CD4-positive, alpha-beta T cell treated with Interleukin-12 subunit alpha and Interleukin-12 subunit beta, for 1 hour (primary cell): ENCODE data around the gene BMPR1A.
A peak's percentile ranks its signal among the peaks of the same experiment; 100 is the strongest.

Experiments
- DNase-seq: peaks from one replicate; pipeline ENCODE4 v3.0.0-alpha.2; 2020

BMPR1A gene

GRCh38 chr10:86756511-86757112, at the start of gene BMPR1A:
BMPR1A (plus strand) TSS chr10:86756619; CDS start chr10:86876019, 119,400 bp downstream.
- no peak for DNase-seq

DNA sequence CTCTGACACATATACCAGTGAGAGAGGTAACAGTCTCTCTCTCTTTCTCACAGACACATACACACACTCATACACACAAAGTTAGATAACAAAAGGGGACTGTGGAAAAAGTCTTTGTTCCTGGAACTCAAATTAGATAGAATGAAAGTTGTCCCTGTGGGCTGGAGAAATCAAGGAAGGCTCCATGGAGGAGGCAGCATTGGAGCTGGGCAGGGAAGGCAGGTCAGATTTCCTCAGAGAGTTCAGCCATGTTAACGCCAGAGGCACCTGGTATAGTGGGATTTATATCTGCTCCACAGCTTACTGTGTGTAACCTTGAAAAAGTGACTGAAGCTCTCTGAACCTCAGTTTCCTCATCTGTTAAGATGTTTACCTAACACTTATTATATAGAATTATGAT, 49.4 kb upstream of the BMPR1A start:
- DNase-seq: no peak

GRCh38 chr10:86707505-86707904, 48.9 kb upstream of the BMPR1A start:
- DNase-seq: no peak

DNA sequence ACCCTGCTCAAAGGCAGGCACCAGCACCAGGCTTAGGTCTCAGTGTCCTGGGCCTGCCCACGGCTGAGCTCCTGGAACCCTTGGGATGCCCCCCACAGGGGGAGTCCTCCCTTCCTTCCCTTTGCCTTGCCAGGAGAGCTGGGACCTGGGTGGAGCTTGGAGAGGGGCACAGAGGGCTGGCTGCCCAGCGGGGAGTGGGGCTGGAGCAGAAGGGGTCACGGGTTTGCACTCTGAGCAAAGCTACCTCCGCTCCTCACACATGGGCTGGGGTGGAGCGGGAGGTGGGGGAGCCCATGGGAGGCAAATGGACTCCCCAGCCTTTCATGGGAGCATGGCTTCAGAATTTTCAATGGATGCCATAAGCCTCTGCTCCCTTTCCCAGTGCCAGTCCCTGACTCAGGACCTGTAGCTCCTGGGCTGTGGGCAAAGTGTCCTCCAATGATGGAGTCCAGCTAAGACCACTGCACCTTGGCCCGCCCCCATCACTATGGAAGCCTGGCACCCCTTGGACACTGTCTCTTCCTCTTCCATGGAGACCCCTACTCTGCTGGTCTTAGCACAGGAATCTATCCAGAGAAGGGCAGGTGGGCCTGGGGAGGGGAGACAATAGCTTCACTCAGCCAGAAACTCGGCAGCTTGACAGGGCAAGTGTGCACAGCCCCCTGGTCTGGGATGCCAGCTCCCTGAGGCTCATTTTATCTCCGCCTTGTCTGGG, 48.2 kb upstream of the BMPR1A start:
- DNase-seq: no peak

GRCh38 chr10:86708783-86709380, 47.5 kb upstream of the BMPR1A start:
- no peak for DNase-seq

- no peak for DNase-seq
Observed at GRCh38 chr10:86709396-86710185, 46.8 kb upstream of the BMPR1A start.

DNA sequence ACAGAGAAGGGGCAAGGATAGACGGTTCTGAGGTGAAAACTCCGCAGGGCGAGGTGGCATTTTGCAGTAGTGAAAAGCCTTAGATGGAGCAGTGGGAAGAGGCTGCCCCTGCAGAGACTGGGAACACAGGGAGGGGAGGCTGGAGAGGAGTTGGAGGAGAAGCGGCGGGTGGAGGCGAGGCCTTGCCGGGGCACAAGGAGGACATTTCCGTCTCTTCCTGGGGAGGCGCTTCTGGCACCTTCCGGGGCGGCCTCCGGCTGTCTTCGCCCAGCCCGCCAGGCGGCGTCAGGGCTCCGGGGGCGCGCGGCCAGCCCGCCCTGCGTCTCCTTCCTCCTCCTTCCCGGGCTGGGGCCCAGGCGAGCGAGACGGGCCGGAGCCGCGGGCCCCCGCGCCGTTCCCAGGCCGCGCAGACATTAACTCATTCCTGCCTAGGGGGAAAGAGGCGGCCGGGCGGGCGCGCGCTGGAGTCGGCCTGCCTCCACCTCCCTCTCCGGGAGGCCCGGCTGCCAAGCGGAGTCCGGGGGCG, 45.4 kb upstream of the BMPR1A start:
- peak; percentile 89 for DNase-seq

GRCh38 chr10:86711513-86712316, 44.7 kb upstream of the BMPR1A start:
- peak; percentile 60 for DNase-seq

DNA sequence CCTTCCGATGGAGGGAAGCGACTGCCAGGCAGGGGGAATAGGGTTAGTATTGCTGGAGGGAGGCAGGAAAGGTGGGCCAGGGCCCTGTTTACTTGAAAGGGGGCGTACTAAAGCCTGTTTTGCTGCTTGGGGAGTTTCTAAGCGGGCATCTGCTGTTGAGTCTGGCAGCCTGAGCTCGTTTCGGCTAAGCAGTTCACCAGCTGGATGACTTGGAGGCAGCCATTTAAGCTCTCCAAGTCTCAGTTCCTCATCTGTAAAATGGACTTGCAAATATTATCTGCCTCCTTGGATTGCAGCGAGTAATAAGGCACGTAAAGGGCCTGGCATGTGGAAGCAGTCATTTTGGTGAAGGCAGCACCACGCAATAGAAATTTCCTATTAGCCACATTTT, 44.1 kb upstream of the BMPR1A start:
- DNase-seq: peak; percentile 9

DNA sequence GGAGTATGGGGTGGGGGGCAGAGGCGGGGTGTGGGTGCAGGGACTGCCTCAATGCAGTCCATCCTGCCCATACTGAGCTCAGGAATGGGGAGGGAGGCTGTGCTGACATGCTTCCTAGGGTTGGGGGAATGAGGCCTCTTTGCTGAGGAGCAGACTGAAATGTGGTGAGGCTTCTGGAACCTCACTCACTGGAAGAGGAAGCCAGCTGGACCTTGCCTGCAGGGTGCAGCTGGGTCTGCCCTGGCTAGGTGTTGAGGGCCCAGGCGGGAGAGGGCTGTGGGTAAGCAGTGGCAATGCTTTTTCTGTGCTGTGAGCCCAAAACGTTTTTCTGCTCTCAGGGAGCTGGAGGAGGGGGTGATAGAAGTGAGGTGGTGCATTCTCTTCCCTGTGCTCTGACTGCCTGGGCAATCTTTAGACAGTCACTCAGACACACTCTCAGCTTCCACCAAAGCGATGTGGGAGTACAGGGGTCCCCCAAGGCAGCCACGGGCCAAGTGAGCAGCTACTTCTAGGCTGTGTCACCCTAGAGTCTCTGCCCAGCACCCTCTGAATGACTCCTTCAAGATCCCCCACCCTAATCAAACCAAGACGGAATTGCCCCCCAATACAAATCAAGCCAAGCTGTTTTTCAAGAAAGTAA, 41.1 kb upstream of the BMPR1A start:
- DNase-seq: no peak

DNA sequence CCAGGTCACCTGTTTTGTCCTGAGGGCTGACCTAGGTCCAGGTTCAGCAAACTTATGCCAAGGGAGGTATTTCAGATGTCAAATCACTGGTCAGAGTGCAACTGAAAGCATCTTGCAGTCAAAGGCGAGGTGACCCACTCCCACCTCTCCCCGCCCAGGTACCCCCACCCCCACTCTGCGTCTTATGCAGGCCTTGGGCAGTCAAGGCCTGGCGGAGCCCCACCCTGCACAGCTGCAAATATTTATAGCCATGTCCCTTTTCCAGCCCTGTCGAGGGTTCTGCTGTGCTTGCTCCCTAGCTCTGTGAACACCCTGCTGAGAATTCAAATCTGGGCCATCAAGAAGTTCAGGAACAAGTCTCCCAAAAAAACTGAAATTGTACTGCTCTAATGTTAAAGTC, 40.6 kb upstream of the BMPR1A start:
- DNase-seq: no peak

- no peak for DNase-seq
Observed at GRCh38 chr10:86716466-86716865, 40.0 kb upstream of the BMPR1A start.

DNA sequence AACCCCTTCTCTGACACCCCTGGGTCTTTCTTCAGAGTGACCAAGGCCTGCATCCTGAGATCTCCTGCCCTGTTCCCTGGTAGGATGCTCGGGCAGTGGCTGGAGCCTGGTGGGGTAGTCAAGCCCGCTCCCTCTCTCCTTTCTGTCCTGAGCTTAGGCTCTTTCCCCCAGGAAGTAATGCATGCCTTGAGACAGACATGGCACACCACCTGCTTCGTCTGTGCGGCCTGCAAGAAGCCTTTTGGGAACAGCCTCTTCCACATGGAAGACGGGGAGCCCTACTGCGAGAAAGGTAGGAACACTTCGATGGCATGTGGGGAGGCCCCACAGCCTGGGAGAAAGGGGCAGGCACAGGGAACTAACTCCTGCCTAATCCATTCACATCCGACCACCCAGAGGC, 37.9 kb upstream of the BMPR1A start:
- DNase-seq: no peak

DNA sequence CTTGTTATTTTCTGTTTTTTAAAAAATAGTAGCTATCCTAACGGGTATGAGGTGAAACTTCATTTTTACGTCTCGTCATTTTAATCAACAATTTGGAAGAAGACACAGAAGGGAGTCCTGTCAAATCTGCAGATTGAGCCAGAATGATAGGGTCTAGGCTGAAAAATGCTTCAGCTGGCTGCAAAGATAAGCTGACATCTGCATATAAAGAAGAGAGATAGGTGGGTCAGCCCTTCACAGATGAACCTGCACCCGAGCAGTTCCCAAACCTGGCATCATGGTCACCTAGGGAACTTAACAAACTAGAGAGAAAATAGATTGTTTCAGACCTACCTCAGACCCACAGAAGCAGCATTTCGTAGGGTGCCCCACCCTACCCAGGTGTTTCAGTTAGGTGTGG, 35.2 kb upstream of the BMPR1A start:
- no peak for DNase-seq

DNA sequence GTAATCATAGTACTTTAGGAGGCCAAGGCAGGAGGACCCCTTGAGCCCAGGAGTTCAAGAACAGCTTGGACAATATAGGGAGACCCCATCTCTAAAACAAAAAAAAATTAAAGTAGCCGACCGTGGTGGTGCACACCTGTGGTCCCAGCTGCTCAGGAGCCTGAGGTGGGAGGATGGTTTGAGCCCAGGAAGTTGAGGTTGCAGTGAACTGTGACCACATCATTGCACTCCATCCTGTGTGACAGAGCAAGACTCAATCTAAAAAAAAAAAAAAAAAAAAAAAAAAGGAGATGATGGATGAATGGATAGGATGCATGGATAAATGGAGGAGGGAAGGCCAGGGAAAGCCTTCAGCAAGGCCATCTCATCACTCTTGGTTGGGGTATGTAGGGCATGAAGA, 33.4 kb upstream of the BMPR1A start:
- no peak for DNase-seq

- no peak for DNase-seq
Observed at GRCh38 chr10:86724445-86724844, 32.0 kb upstream of the BMPR1A start.

DNA sequence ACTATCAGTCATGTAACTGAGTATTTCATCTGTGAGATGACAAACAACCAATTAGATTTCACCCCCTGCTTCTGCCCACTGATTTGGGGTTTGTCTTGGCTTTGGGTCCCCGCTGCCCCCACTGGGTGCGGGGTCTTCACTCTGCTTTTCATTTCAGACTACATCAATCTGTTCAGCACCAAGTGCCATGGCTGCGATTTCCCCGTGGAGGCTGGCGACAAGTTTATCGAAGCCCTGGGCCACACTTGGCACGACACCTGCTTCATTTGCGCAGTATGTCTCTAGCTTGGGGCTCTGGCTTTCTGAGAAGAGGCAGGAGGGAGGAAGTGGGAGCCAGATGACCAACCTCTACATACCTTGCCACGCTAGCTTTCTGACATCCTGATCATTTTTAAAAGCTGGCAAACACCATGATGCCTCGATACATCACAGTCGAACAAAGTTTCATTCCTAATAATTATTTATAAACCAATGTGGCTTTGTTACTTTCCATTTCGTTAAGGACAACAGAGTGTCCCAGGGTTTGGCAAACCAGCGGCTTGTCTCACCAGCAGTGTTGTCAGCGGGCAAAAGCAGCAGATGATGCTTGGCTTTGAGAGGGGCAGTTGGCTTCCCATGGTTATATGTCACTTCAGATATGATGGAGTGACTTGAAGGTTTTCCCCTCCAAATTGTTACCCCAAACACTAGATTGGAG, 30.3 kb upstream of the BMPR1A start:
- DNase-seq: no peak

DNA sequence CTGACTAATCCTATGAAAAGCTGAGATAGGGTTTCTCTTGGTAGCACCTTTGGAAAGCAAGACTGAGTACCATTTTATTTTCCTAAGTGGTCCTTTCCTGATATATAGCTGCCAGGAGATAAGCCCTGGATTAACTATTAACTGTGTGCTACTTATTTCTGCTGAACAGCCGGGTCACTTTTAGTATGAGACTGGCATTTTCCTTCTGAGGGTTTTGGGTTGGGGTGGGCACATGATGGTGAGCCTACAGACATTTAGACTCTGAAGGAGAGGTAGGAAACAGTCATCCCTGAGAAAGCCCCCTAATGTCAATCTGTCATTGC, 29.8 kb upstream of the BMPR1A start:
- DNase-seq: no peak

- DNase-seq: no peak
Observed at GRCh38 chr10:86727470-86727869, 28.9 kb upstream of the BMPR1A start.

DNA sequence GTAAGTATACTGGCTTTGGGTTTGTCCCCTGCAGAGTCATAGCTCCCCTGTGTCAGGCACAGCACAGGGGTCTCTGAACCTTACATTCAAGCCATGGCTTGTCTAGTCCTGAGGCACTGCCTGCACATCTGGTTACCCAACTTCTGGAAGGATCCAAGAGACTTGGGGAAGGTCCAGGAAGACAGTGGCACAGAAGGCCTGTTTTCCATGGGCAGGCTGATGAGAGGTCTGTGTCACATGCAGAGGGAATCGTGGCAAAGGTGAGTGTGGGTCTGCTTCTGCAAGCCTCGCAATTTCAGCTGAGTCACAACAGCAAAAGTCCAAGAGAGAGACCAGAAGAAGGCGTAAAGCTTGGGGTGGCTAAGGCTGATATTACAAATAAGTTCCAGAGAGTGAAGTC, 28.4 kb upstream of the BMPR1A start:
- DNase-seq: no peak

DNA sequence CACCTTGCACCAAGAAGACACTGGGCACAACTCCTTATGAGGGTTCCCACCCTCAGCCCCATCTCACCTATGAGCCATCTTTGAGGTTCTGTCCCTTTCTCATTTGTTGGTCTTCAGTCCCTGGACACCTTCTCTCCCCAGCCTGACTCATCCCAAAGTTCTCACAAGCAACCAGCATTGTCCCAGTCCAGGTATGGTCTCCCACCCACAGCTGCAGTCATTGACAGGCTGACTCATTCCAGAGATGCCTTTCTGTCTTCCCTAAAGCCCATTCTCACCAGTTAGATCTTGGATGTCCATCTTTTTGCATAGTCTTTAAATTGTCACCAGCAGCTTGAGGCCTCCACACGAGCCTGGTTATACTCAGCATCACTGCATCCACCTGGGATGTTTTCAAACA, 26.7 kb upstream of the BMPR1A start:
- DNase-seq: no peak

DNA sequence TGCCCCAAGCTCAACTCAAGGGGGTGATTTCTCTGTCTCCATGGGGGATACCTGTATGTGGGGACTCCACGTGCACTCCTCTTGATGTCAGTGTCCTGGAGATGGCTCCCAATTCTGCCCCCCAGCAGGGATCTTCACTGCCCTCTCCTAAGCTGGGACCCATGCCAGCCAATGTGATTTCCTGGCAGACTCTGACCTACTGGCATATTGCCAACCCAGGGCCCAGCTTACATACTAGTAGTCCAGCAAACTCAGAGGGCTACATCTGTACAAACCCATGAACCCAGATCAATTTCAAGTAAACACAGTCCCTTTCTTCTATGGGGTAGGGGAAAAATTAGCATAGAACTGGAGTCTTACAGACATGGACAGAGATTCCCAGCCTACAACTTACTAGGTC, 26.2 kb upstream of the BMPR1A start:
- DNase-seq: no peak
